ENCODE measurements around the gene HOXD3.

The HOXD3 gene

DNA sequence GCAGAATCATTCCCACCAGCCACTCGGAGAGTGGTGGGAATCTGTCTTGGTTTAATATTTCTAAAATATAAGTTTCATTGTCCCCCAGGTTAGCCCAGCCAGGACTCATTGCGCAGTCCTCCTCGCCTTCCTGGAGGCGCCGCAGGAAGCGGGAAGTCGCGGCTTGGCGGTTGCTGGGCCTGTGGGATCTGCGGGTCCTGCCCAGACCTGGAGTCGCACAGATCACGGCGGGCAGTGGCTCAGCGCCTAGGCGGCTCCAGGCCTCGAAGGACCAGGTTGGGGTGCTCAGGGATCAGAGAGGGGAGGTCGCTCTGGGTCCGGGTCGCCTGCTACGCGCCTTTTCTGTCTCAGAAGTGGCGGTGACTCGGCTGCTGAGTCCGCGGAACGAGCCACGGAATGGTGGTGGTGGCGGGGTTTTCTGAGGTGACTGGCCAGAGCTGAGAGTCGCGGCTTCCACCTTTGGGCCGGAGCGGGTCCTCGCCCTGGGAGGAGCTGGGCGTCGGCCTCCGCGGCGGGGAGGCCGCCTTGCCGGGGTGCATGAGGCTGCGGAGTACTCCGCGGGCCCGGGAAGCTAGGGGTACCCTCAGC, 2.6 kb downstream of the HOXD3 start:
- FAIRE-seq (no peak), DNase-seq (ENCODE audit: insufficient read length, low spot score) (no peak)
- TF ChIP-seq, protein P1, sequence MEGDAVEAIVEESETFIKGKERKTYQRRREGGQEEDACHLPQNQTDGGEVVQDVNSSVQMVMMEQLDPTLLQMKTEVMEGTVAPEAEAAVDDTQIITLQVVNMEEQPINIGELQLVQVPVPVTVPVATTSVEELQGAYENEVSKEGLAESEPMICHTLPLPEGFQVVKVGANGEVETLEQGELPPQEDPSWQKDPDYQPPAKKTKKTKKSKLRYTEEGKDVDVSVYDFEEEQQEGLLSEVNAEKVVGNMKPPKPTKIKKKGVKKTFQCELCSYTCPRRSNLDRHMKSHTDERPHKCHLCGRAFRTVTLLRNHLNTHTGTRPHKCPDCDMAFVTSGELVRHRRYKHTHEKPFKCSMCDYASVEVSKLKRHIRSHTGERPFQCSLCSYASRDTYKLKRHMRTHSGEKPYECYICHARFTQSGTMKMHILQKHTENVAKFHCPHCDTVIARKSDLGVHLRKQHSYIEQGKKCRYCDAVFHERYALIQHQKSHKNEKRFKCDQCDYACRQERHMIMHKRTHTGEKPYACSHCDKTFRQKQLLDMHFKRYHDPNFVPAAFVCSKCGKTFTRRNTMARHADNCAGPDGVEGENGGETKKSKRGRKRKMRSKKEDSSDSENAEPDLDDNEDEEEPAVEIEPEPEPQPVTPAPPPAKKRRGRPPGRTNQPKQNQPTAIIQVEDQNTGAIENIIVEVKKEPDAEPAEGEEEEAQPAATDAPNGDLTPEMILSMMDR (IDR thresholded peaks at IDR 0.05; ENCODE audit: insufficient read depth, missing control alignments): no peak

DNA sequence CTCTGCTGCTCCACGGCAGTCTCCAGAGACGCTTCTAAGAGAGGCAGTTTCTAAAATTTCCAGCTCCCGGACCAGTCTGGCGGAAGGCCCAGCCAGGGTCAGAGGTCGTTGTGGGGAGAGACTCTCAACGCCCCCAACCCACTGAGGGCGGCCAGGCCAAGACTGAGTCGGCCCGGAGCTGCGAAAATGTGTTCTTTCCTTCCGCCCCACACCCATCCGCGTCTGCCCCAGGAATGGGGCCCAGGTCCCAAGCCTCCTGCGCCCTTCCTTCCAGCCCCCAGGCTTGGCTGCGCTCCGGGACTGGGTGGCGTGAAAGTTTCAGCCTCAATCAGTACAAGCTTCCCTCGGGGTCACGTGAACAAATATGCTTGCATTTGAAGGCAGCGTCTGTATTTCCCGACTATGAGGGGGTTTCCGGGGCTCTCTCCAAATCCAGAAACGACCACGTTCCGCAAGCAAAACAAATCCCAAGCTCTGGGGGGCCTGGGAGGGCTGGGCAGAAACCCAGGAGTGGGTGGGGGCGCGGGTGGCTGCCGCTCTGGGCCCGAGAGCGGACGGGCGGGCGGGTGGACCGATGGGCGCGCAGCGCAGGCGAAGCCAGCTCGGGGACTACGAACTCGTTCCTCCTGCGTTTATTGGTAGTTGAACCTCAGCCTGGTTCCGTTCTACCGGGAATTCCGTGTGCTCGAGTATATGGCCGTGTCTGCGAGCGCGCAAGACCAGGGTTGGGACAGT, 3.3 kb downstream of the HOXD3 start:
- DNase-seq (ENCODE audit: insufficient read length, low spot score) (no peak), FAIRE-seq (no peak)

DNA sequence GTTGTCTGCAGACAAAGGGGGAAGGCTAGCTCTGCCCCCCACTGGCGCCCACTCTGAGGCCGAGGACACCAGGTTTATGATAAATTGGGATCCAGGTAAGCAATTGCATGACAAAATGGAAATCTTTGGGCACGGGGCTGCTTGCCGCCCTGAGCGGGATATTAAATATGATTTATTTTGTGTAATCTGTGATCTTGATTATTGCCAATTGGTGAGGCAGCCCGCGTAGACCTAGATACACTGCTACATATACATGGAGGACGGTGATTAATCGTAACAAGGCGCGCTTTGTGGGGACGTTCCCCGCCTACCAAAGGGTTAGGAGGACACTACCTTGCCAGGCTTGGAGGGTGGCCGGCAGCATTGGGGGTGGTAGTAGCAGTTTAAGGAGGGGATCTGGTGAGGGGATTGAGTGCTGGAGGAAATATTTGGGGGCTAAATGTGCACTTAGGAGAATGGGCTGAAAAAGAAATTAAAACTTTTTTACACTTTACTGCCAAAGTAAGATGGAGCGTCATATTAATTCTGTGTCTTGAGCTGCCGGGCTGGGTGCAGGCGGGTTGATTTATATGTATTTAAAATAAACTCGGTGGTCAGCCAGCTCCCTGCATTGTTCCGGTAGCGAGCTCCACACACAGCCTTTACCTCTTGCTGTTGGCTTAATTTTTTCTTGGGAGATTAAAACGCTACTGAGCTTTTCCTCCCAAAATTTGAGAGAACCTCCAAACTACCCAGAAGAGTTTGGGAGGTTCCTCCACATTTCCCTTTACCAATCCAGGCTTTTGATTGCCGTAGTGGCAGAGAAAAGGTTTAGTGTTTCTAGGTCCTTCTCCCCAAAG, 4.1 kb downstream of the HOXD3 start:
- no peak for FAIRE-seq
- TF ChIP-seq, protein P1 (IDR thresholded peaks at IDR 0.05; ENCODE audit: insufficient read depth, missing control alignments): no peak
- DNase-seq (ENCODE audit: insufficient read length, low spot score): no peak

More for the DNA sequence above, 3.3 kb downstream of the HOXD3 start:
- TF ChIP-seq, protein P1 (IDR thresholded peaks at IDR 0.05; ENCODE audit: insufficient read depth, missing control alignments): no peak

DNA sequence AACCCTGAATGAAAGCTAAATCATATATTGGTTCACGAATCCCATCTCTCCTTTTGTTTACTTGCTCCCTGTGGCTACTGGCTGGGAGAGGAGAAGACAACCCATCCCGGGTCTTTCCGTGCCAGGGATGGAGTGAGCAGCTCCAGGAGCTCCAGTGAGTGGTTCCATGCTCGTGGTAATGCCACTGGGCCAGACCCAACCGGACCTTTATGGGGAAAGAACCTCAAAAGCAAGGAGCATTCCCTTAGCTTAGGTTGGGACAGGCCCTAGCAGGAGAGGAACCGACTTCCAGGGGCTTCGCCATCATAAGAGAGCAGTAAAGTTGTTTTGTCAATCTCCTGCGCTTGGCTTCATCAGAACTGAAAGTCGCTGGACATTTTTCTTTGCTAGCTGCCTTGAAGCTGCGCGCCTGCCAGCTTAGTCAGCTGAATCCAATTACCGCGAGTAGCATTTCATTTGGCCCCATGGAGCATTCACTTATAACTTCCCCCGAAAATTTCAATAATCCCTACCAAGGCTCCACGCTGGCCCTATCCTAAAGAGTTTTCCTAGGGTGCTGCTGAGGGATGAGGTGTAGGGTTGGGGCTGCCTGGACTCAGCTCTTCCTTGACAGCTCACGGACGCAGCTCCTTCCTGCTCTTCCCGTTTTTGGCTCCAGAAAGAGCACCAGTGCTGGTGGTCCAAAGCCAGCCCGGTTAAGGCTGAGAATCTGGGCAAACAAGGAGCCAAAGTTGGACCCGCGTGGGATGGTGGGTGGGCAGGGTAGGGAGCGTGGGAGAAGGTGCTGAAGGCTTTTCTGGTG, 4.9 kb downstream of the HOXD3 start:
- FAIRE-seq (no peak), DNase-seq (ENCODE audit: insufficient read length, low spot score) (no peak)
- TF ChIP-seq, protein P1 (IDR thresholded peaks at IDR 0.05; ENCODE audit: insufficient read depth, missing control alignments): no peak

DNA sequence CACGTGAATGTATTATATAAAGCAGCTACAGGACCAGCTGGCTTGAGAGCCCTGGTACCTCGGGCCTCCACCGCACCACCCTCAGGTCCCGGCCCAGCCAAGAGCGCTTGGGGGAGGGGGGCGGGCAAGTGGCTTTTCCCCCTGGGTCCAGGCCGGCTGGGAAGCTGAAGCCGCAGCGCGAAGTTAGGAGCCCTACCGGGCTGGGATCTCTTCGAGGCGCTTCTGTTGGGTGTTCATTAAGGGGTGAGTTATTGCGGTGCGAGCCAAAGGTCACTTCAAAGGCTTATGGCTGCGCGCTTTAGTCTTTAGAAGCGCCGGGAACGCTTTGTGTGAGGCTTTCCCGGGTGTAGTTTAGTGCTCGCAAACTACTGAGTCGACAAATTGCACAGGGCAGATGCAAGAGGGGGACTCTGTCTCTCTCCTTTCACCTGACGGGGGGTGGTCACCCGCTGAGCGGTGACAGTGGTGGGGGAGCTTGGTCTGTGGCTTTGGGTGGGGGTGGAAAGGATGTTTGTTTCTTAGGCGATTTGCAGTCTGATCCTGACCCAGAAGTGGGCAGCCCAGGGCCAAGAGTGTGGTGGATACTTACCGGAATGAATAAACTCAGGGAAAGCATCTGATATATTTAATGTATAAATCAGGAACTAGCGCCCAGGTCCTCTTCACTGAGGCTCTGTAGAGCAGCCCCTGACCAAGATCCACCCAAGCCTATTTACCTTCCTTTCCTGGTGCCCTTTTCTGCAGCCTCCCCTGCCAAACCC, 6.0 kb downstream of the HOXD3 start:
- DNase-seq (ENCODE audit: insufficient read length, low spot score) (no peak), FAIRE-seq (no peak)
- TF ChIP-seq, protein P1 (IDR thresholded peaks at IDR 0.05; ENCODE audit: insufficient read depth, missing control alignments): no peak

DNA sequence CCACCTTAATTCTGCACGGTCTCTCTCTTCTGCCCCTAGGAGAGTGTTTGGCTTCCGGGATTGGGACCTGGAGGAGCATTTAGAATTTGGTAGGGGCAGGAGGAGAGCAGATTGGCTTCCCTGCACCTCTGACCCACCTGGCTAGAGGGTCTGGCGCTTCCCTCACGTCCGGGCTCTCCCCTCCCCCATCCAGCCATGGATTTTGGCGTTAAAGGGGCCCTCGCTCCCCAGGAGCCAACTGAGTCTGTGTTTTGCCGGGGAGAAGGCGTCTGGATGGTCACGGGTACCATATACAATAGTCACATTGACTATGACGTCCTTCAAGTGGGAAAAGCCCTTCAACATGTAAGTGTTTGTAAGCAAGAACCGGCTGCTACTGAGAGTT, 6.6 kb downstream of the HOXD3 start:
- DNase-seq (ENCODE audit: insufficient read length, low spot score) (no peak), FAIRE-seq (no peak)
- TF ChIP-seq, protein P1 (IDR thresholded peaks at IDR 0.05; ENCODE audit: insufficient read depth, missing control alignments): no peak
